GM23338 (cell line): ENCODE results near the gene UXS1.

Experiments used
- CREB1 ChIP-seq: fragments of 250-450 bp; sonication (Bioruptor Pico); IDR thresholded peaks from 2 replicates; pipeline ENCODE4 v1.5.0; 2020; ENCODE audit warnings: low read depth, mild to moderate bottlenecking, moderate library complexity
- EZH2 ChIP-seq: fragments of 200-600 bp; sonication (generic); IDR thresholded peaks from one replicate; pipeline ENCODE4 v1.8.0; 2017; ENCODE audit warnings: antibody characterized with exemption, mild to moderate bottlenecking, low read depth; ENCODE audit not compliant: unreplicated experiment
- EZH2phosphoT487 ChIP-seq: fragments of 200-600 bp; sonication (generic); IDR thresholded peaks from one replicate; pipeline ENCODE4 v1.8.1; 2018; ENCODE audit warnings: antibody characterized with exemption; ENCODE audit not compliant: unreplicated experiment
- JUNB ChIP-seq: IDR thresholded peaks from one replicate; pipeline ENCODE4 v1.6.1; 2016; ENCODE audit warnings: antibody characterized with exemption; ENCODE audit not compliant: unreplicated experiment
- NANOG ChIP-seq: IDR thresholded peaks from 2 replicates; pipeline ENCODE4 v1.6.1; 2016; ENCODE audit warnings: antibody characterized with exemption, borderline replicate concordance
- POLR2AphosphoS5 ChIP-seq: IDR thresholded peaks from 2 replicates; pipeline ENCODE4 v1.6.1; 2016; ENCODE audit warnings: antibody characterized with exemption, low read depth
- ZNF114 ChIP-seq: fragments of 250-450 bp; sonication (Bioruptor Pico); IDR thresholded peaks from 2 replicates; pipeline ENCODE4 v1.5.0; 2020; ENCODE audit warnings: mild to moderate bottlenecking, moderate library complexity
- TF ChIP-seq, protein P1 (sequence below), 2 experiments: fragments of 200-600 bp in 1 of 2; sonication (generic) in 1 of 2; conservative IDR thresholded peaks; 2 replicates each; pipeline versions ENCODE4 v1.5.1 to v1.6.1; 2016 to 2017; ENCODE audit warnings: antibody characterized with exemption in 2 of 2, low read depth in 2 of 2, mild to moderate bottlenecking in 2 of 2, moderate library complexity in 1 of 2
- TF ChIP-seq, protein P2 (sequence below): IDR thresholded peaks from one replicate; pipeline ENCODE4 v1.6.1; 2018; ENCODE audit warnings: antibody characterized with exemption; ENCODE audit not compliant: unreplicated experiment
- TF ChIP-seq, protein P3 (sequence below): IDR thresholded peaks from 2 replicates; pipeline ENCODE4 v1.6.1; 2016; ENCODE audit warnings: antibody characterized with exemption

DNA sequence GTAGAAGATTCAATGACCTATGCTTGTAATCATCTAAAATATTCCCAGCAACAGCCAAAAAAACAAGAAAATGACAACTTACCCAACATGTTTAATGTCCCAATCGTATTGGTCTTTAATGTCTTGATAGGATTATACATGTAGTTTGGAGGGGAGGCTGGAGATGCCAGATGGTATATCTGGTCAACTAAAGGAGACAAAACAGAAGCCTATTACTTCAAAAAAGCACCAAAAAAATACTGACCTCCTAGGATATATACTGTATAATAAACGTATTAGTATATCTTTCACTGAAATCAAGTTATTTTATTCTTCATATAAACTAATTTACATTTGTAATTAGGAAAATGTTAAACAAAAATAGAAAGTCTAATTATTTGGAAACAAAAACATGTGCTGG is 64.5 kb downstream of the UXS1 start:
- TF ChIP-seq, protein P1, sequence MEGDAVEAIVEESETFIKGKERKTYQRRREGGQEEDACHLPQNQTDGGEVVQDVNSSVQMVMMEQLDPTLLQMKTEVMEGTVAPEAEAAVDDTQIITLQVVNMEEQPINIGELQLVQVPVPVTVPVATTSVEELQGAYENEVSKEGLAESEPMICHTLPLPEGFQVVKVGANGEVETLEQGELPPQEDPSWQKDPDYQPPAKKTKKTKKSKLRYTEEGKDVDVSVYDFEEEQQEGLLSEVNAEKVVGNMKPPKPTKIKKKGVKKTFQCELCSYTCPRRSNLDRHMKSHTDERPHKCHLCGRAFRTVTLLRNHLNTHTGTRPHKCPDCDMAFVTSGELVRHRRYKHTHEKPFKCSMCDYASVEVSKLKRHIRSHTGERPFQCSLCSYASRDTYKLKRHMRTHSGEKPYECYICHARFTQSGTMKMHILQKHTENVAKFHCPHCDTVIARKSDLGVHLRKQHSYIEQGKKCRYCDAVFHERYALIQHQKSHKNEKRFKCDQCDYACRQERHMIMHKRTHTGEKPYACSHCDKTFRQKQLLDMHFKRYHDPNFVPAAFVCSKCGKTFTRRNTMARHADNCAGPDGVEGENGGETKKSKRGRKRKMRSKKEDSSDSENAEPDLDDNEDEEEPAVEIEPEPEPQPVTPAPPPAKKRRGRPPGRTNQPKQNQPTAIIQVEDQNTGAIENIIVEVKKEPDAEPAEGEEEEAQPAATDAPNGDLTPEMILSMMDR (conservative IDR thresholded peaks at IDR 0.05; ENCODE audit: low read depth in 2 of 2), result no peak
- TF ChIP-seq EZH2, result no peak
- no peak for TF ChIP-seq POLR2AphosphoS5
- TF ChIP-seq, protein P2, sequence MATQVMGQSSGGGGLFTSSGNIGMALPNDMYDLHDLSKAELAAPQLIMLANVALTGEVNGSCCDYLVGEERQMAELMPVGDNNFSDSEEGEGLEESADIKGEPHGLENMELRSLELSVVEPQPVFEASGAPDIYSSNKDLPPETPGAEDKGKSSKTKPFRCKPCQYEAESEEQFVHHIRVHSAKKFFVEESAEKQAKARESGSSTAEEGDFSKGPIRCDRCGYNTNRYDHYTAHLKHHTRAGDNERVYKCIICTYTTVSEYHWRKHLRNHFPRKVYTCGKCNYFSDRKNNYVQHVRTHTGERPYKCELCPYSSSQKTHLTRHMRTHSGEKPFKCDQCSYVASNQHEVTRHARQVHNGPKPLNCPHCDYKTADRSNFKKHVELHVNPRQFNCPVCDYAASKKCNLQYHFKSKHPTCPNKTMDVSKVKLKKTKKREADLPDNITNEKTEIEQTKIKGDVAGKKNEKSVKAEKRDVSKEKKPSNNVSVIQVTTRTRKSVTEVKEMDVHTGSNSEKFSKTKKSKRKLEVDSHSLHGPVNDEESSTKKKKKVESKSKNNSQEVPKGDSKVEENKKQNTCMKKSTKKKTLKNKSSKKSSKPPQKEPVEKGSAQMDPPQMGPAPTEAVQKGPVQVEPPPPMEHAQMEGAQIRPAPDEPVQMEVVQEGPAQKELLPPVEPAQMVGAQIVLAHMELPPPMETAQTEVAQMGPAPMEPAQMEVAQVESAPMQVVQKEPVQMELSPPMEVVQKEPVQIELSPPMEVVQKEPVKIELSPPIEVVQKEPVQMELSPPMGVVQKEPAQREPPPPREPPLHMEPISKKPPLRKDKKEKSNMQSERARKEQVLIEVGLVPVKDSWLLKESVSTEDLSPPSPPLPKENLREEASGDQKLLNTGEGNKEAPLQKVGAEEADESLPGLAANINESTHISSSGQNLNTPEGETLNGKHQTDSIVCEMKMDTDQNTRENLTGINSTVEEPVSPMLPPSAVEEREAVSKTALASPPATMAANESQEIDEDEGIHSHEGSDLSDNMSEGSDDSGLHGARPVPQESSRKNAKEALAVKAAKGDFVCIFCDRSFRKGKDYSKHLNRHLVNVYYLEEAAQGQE, result no peak
- TF ChIP-seq CREB1, result no peak
- no peak for TF ChIP-seq ZNF114
- TF ChIP-seq EZH2phosphoT487, result no peak
- no peak for TF ChIP-seq NANOG
- TF ChIP-seq, protein P3, sequence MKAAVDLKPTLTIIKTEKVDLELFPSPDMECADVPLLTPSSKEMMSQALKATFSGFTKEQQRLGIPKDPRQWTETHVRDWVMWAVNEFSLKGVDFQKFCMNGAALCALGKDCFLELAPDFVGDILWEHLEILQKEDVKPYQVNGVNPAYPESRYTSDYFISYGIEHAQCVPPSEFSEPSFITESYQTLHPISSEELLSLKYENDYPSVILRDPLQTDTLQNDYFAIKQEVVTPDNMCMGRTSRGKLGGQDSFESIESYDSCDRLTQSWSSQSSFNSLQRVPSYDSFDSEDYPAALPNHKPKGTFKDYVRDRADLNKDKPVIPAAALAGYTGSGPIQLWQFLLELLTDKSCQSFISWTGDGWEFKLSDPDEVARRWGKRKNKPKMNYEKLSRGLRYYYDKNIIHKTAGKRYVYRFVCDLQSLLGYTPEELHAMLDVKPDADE, result no peak
- TF ChIP-seq JUNB, result no peak
